Measurements from ENCODE around the gene DENND1C.

The DENND1C gene

DNA sequence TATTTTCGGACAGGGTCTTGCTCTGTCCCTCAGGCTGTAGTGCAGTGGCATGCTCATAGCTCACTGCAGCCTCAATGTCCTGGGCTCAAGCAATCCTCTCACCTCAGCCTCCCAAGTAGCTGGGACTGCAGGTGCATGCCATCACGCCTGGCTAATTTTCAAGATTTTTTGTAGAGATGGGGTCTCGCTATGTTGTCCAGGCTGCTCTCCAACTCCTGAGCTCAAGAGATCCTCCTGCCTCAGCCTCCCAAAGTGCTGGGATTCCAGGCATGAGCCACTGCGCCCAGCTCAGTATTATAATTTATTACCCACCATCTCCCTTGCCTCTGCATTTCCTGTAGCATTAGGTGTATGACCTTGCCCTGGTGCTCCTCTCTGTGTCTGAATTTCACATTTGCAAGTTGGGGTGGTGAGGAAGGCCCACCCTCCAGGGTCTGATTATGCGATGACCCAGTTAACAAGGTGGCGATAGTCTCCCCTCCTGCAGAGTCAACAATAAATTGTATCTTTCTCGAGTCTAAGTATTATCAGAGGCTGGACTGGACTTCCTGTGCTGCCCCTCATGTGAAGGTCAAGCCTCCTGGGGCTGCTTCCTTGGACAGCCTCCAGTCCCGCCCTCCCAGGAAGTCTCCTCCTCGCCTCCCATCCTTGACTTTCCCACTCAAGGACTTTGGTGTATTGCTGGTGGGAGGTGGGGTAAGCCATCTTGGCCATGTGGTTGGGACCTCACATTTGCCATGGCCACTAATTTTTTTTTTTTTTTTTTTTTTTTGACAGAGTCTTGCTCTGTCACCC, 22.0 kb upstream of the DENND1C start:
- H3K9ac ChIP-seq (ENCODE audit: low read length): no peak overlapping the region
- no peak overlapping the region for H3K4me2 ChIP-seq (ENCODE audit: low read length)

DNA sequence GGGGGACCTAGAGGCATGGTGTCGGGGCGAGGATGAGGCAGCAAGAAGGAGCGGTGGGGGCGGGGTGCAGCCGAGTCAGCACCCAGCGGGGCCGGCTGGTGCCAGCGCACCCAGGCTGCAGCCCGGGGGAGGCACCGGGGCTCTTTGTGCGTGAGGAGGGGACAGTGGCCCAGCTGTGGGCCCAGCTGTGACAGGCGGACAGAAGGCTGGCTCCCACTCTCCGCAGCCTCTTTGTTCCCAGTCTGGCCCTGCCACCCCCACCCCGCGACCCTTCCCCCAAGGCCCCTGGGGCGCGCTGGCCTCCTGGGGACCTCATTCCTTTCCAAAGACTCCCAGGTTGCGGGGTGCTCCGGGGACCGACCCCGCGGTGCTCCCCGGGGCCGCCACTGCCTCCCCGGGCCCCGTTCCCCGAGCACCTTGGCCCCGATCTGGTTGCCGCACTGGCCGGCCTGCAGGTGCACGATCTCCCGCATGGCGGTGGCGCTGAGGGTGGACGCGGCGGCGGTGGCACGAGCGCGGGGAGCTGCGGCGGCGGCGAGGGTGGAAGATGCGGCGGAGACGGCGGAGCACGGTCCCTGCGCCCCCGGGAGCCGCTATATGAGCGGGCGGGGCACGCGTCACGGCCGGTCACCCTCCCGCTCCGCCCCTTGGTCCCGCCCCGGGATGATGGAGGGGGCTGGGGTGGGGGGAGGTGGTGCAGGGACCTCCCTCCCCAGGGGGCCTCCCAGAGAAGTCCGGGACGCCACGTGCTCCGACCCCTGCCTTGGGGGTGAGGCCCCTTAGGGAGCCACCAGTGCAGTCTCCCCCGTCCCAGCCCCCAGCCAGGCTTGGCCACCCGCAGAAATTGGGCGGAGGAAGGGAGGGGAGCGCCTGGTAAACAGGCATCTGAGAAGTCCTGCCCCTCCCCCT, 20.4 kb upstream of the DENND1C start, which contains the start of gene TUBB4A:
TSS of gene TUBB4A (minus strand) at position 570 of the 909 bp plus-strand sequence. CDS start at position 473, 97 bp downstream.
- H3F3A ChIP-seq (ENCODE audit: insufficient read depth, low read length): no peaks in the 10 kb centered on the region
- H3K27ac ChIP-seq (ENCODE audit: low read depth, low read length, poor library complexity, severe bottlenecking): peak within 1 kb of the TSS; percentile 71
- no peaks in the 10 kb centered on the region for H3K27me3 ChIP-seq (ENCODE audit: insufficient read depth, low read length)
- peaks cover 27% of the 10 kb centered on the region; the same call in 1 of the 2 replicates for H3K36me3 ChIP-seq (ENCODE audit: insufficient read depth, low read length)
- no peaks in the 10 kb centered on the region for H3K9me2 ChIP-seq (ENCODE audit: low read depth, low read length)
- H3K79me2 ChIP-seq (ENCODE audit: insufficient read depth, low read length): no peaks in the 10 kb centered on the region
- no peak for TF ChIP-seq EZH2 (IDR thresholded peaks at IDR 0.05; ENCODE audit: borderline replicate concordance, low read length)
- TF ChIP-seq, protein P1, sequence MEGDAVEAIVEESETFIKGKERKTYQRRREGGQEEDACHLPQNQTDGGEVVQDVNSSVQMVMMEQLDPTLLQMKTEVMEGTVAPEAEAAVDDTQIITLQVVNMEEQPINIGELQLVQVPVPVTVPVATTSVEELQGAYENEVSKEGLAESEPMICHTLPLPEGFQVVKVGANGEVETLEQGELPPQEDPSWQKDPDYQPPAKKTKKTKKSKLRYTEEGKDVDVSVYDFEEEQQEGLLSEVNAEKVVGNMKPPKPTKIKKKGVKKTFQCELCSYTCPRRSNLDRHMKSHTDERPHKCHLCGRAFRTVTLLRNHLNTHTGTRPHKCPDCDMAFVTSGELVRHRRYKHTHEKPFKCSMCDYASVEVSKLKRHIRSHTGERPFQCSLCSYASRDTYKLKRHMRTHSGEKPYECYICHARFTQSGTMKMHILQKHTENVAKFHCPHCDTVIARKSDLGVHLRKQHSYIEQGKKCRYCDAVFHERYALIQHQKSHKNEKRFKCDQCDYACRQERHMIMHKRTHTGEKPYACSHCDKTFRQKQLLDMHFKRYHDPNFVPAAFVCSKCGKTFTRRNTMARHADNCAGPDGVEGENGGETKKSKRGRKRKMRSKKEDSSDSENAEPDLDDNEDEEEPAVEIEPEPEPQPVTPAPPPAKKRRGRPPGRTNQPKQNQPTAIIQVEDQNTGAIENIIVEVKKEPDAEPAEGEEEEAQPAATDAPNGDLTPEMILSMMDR (IDR thresholded peaks at IDR 0.05; ENCODE audit: low read length): no peak
- no peaks in the 10 kb centered on the region for H3K9me3 ChIP-seq (ENCODE audit: low read length)
- H3K9ac ChIP-seq (ENCODE audit: low read length): peak within 1 kb of the TSS; percentile 87
- peak within 1 kb of the TSS; percentile 87 for H3K4me2 ChIP-seq (ENCODE audit: low read length)
- peaks cover 53% of the 10 kb centered on the region for H3K4me1 ChIP-seq (ENCODE audit: insufficient read depth, low read length, severe bottlenecking)
- peak within 1 kb of the TSS; percentile 81 for H3K4me3 ChIP-seq (ENCODE audit: low read depth, low read length, poor library complexity, severe bottlenecking)
- no peaks in the 10 kb centered on the region for H4K20me1 ChIP-seq (ENCODE audit: insufficient read depth, low read length)
- no peak within 1 kb of the TSS for H2AFZ ChIP-seq (ENCODE audit: low read length)

More for the DNA sequence above, 22.0 kb upstream of the DENND1C start:
- Histone ChIP-seq H3K4me3 (ENCODE audit: low read depth, low read length, poor library complexity, severe bottlenecking) (no peak overlapping the region), H3K36me3 (ENCODE audit: insufficient read depth, low read length) (peaks cover 23% of the 10 kb centered on the region; the same call in 1 of the 2 replicates), H3K9me2 (ENCODE audit: low read depth, low read length) (no peaks in the 10 kb centered on the region), H3K9me3 (ENCODE audit: low read length) (no peaks in the 10 kb centered on the region), H3K79me2 (ENCODE audit: insufficient read depth, low read length) (no peaks in the 10 kb centered on the region), H3F3A (ENCODE audit: insufficient read depth, low read length) (no peaks in the 10 kb centered on the region), H2AFZ (ENCODE audit: low read length) (no peak overlapping the region), H4K20me1 (ENCODE audit: insufficient read depth, low read length) (no peaks in the 10 kb centered on the region), H3K4me1 (ENCODE audit: insufficient read depth, low read length, severe bottlenecking) (peaks cover 56% of the 10 kb centered on the region), H3K27ac (ENCODE audit: low read depth, low read length, poor library complexity, severe bottlenecking) (peak overlapping the region; percentile 71), H3K27me3 (ENCODE audit: insufficient read depth, low read length) (no peaks in the 10 kb centered on the region)
- TF ChIP-seq, protein P1 (IDR thresholded peaks at IDR 0.05; ENCODE audit: low read length): no peak
- TF ChIP-seq EZH2 (IDR thresholded peaks at IDR 0.05; ENCODE audit: borderline replicate concordance, low read length): no peak

DNA sequence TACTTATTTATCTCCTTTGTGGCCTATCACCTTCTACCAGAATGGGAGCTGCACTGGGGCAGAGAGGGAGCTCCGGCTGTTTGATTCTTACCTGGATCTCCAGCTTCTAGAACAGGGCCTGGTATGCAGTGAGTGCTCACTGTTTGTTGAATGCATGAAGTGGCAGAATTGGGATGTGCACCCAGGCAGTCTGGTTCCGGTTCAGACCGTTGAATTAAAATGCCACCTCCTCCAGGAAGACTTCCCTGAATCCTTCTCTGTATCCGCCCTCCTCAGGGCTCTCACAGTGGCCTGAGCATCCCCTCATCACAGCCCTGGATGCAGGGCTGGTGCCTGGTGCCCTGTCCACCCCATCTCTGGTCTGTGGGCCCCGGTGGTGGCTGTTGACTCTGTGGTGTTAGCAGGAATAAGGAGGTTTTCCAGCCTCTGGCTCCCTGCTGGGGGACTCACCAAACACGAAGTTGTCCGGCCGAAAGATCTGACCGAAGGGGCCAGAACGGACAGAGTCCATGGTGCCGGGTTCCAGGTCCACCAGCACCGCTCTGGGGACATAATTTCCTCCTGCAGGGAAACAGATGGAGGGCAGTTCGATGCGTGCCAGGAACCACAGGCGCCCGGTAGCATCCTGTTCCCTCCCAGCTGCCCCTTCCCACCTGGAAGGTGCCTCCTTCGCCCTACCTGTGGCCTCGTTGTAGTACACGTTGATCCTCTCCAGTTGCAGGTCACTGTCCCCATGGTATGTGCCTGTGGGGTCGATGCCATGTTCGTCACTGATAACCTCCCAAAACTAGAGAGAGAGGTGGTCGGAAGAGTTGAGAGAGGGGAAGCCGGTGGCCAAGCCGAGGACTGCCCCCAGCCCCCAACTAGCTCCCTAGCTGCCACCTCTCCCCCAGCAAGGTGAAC, 19.5 kb upstream of the DENND1C start:
- Histone ChIP-seq H3K27ac (ENCODE audit: low read depth, low read length, poor library complexity, severe bottlenecking) (peak overlapping the region; percentile 40), H3F3A (ENCODE audit: insufficient read depth, low read length) (no peaks in the 10 kb centered on the region), H3K79me2 (ENCODE audit: insufficient read depth, low read length) (no peaks in the 10 kb centered on the region), H3K27me3 (ENCODE audit: insufficient read depth, low read length) (no peaks in the 10 kb centered on the region), H3K9me3 (ENCODE audit: low read length) (no peaks in the 10 kb centered on the region), H3K4me2 (ENCODE audit: low read length) (peak overlapping the region; percentile 87), H3K4me3 (ENCODE audit: low read depth, low read length, poor library complexity, severe bottlenecking) (peak overlapping the region; percentile 81), H3K4me1 (ENCODE audit: insufficient read depth, low read length, severe bottlenecking) (peaks cover 53% of the 10 kb centered on the region), H3K9me2 (ENCODE audit: low read depth, low read length) (no peaks in the 10 kb centered on the region), H3K36me3 (ENCODE audit: insufficient read depth, low read length) (peaks cover 28% of the 10 kb centered on the region; the same call in 1 of the 2 replicates), H2AFZ (ENCODE audit: low read length) (no peak overlapping the region), H3K9ac (ENCODE audit: low read length) (peak overlapping the region; percentile 87), H4K20me1 (ENCODE audit: insufficient read depth, low read length) (no peaks in the 10 kb centered on the region)
- TF ChIP-seq, protein P1 (IDR thresholded peaks at IDR 0.05; ENCODE audit: low read length): no peak
- TF ChIP-seq EZH2 (IDR thresholded peaks at IDR 0.05; ENCODE audit: borderline replicate concordance, low read length): no peak
